SK-N-MC (cell line): ENCODE measurements around the gene ACSL6.
A peak's percentile ranks its signal among the peaks of the same experiment; 100 is the strongest.

ENCODE experiments used
- DNase-seq: peaks from one replicate; pipeline ENCODE4 v3.0.0-alpha.2; 2011; ENCODE audit warnings: low read depth, low spot score
- H3K27ac ChIP-seq: fragments of 200-600 bp; sonication (generic); 2 replicates; pipeline ENCODE4 v1.5.1; 2016; ENCODE audit warnings: mixed run types
- H3K36me3 ChIP-seq: fragments of 200-600 bp; sonication (generic); 2 replicates; pipeline ENCODE4 v1.6.1; 2017; ENCODE audit warnings: antibody characterized with exemption, low read length, mixed read lengths; ENCODE audit not compliant: insufficient read depth
- H3K4me3 ChIP-seq: fragments of 200-600 bp; sonication (generic); 2 replicates; pipeline ENCODE4 v1.5.1; 2016
- H3K9ac ChIP-seq: fragments of 200-600 bp; sonication (generic); 2 replicates; pipeline ENCODE4 v1.8.0; 2017; ENCODE audit warnings: mixed run types, mixed read lengths; ENCODE audit not compliant: insufficient read length
- H3K9me3 ChIP-seq: fragments of 200-600 bp; sonication (generic); 2 replicates; pipeline ENCODE4 v1.6.1; 2017; ENCODE audit warnings: low read depth, mild to moderate bottlenecking, antibody characterized with exemption, low read length, moderate library complexity, mixed read lengths
- EZH2 ChIP-seq: fragments of 200-600 bp; sonication (generic); IDR thresholded peaks from one replicate; pipeline ENCODE4 v1.6.1; 2017; ENCODE audit warnings: antibody characterized with exemption
- FOXP2 ChIP-seq: optimal IDR thresholded peaks from 2 replicates; pipeline ENCODE3; 2011; ENCODE audit warnings: mild to moderate bottlenecking, moderate library complexity; ENCODE audit not compliant: insufficient read depth; ENCODE audit errors: extremely low read length, control extremely low read depth
- POLR2AphosphoS5 ChIP-seq: IDR thresholded peaks from 2 replicates; pipeline ENCODE4 v1.6.1; 2012; ENCODE audit warnings: mild to moderate bottlenecking, low read depth, low read length, borderline replicate concordance

Gene ACSL6

DNA sequence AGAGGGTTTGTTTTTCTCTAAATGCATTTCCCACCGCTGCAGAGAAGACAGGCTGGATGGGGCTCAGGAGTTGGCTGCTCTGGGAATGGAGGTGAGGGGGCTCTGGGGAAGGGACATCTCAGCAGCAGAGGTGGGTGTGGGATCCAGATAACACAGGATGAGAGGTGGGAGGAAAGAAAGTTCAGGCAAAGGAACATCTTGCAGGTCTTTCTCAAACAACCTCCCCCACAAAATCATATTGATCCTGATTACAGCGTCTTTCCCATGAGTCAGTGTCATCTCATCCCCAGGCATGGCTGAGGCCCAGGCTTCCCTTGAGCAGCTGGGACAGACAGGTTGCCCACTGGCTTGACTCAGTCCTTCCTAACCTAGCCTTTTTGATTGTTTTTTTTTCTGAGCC, 11.3 kb upstream of the ACSL6 start:
- H3K9me3 ChIP-seq = no peaks in the 10 kb centered on the region
- TF ChIP-seq FOXP2 (no peak), EZH2 (no peak), POLR2AphosphoS5 (no peak)

GRCh38 chr5:132021654-132022053, 10.2 kb upstream of the ACSL6 start:
- TF ChIP-seq FOXP2 (no peak), POLR2AphosphoS5 (no peak), EZH2 (no peak)
- Histone ChIP-seq H3K27ac (no peak overlapping the region), H3K4me3 (no peak overlapping the region), H3K9me3 (no peaks in the 10 kb centered on the region), H3K36me3 (no peaks in the 10 kb centered on the region), H3K9ac (no peak overlapping the region)
- DNase-seq = no peak

More for the DNA sequence above, 11.3 kb upstream of the ACSL6 start:
- Histone ChIP-seq H3K9ac (no peak overlapping the region), H3K36me3 (no peaks in the 10 kb centered on the region), H3K4me3 (no peak overlapping the region), H3K27ac (no peak overlapping the region)
- DNase-seq = no peak

DNA sequence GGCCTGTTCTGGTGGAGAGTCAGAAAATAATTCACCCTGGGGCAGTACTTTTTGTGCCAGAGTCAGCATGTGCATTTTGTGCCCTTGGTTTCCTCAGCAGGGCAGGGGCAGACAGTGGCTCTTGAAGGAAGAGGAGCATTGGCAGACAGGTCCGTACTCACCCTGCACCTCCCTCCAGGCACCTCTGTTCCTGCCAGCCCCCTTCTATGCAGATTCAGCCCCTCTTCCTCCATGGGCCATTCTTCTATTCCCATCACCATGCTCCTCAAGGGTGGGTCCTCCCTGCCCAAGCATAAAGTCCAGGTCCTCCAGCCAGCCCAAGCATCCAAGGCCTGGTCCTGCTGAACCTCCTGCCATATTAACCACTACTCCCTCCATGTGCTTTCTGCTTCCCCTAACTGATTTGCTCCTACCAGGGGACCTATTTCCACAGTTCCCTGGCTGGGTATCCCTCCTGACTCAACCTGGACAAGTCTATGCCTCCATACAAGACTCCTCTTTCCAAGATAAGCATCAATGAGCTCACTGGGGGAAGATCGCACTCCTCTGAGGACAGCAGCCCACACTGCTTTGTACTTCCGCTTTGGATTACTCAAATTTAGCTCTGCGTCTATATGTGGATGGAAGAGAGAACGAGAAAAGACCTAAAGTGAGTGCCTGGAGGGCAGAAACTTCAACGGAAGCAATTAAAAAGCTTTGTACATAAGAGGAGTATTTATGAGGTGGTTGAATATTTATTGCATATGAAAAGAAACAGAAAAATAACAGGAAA, 9.3 kb upstream of the ACSL6 start:
- Histone ChIP-seq H3K36me3 (no peaks in the 10 kb centered on the region), H3K9me3 (no peaks in the 10 kb centered on the region), H3K4me3 (no peak overlapping the region), H3K27ac (no peak overlapping the region), H3K9ac (no peak overlapping the region)
- peak; percentile 93 for DNase-seq
- TF ChIP-seq EZH2 = no peak
- TF ChIP-seq POLR2AphosphoS5 = peak; percentile 58; the same call in 1 of the 2 replicates

- Histone ChIP-seq H3K36me3 (no peaks in the 10 kb centered on the region), H3K9me3 (no peaks in the 10 kb centered on the region), H3K27ac (no peak overlapping the region), H3K9ac (no peak overlapping the region), H3K4me3 (no peak overlapping the region)
- TF ChIP-seq POLR2AphosphoS5 (no peak), EZH2 (no peak), FOXP2 (no peak)
- DNase-seq = no peak
Measured at GRCh38 chr5:132019857-132020555, 8.5 kb upstream of the ACSL6 start.

GRCh38 chr5:132019337-132019736, 7.9 kb upstream of the ACSL6 start:
- DNase-seq = no peak
- TF ChIP-seq EZH2 = no peak
- TF ChIP-seq POLR2AphosphoS5 = no peak
- TF ChIP-seq FOXP2 = no peak
- no peak overlapping the region for H3K4me3 ChIP-seq
- no peaks in the 10 kb centered on the region for H3K9me3 ChIP-seq
- H3K36me3 ChIP-seq = no peaks in the 10 kb centered on the region
- no peak overlapping the region for H3K9ac ChIP-seq
- H3K27ac ChIP-seq = no peak overlapping the region

DNA sequence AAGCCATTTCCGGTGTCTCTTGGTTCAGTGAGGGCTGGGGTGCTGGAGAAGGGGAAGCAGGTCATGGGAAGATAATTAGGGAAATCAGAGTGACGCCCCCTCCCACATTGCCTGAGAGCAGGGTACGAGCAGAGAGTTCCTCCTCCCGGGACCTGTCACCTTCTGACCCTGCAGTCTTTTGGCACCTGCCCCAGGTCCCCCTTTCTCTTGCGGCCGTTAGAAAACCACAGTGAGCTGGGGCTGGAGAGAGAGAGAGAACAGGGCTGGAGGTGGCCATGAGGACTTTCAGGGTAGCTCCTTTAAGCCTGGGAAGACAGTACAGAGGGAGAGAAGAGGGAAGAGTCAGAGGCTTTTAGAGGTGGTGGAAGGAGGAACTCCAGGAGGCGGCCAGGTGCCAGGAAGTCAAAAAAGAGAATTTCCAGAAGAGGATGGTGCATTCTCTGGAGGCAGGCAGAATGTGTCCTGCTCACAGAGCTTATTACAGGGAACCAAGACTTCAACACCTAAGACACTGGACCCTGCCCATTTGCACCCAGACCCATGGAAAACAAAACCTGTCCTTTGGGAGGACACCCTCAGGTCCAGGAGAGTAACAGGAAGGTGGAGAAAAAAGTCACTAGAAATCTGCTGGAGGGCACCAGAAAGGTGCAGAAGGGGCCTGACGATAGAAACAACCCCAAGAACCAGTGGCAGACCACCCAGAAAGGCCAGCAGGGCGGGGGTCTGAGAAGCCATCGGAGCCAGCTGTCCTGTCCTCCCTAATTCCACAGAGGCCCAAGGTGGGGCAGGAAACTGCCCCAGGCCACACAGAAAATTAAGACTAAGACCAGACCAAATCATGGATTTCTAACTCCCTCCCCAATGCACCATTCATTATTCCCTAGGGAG, 6.5 kb upstream of the ACSL6 start:
- H3K27ac ChIP-seq = no peak overlapping the region
- no peak for TF ChIP-seq POLR2AphosphoS5
- TF ChIP-seq FOXP2 = no peak
- H3K9ac ChIP-seq = no peak overlapping the region
- no peak overlapping the region for H3K4me3 ChIP-seq
- no peaks in the 10 kb centered on the region for H3K9me3 ChIP-seq
- H3K36me3 ChIP-seq = no peaks in the 10 kb centered on the region
- no peak for DNase-seq

- Histone ChIP-seq H3K9ac (no peak overlapping the region), H3K4me3 (no peak overlapping the region), H3K27ac (no peak overlapping the region), H3K9me3 (no peaks in the 10 kb centered on the region), H3K36me3 (no peaks in the 10 kb centered on the region)
- TF ChIP-seq EZH2 (no peak), FOXP2 (no peak), POLR2AphosphoS5 (no peak)
- DNase-seq = peak; percentile 32
Measured at GRCh38 chr5:132017316-132017715, 5.9 kb upstream of the ACSL6 start.

DNA sequence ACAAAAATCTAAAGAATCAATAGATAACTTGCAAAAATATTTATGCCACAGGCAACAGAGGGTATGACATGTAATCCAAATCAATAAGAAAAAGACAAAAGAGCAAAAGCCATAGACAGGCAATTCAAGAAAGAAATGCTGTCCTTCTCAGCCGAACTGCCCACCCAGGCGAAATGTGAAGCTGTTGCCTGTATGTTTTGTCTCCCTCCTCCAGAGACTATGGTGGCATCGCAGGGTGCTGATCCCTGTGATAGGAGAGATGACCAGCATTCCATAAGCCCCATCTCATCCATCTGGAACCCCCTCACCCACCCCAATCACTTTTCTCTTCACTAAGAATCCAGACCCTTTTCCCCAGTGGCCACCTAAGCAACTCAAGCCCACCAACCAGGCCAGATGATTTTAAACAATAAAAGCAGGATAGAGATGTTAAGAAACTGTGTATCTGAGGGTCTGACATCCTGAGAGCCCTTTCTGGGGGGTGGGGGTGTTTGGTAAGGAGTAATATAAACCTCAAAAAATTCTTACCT, 5.3 kb upstream of the ACSL6 start:
- Histone ChIP-seq H3K9ac (no peak overlapping the region), H3K27ac (no peak overlapping the region), H3K9me3 (no peaks in the 10 kb centered on the region), H3K36me3 (no peaks in the 10 kb centered on the region), H3K4me3 (no peak overlapping the region)
- DNase-seq = no peak
- TF ChIP-seq POLR2AphosphoS5 (no peak), EZH2 (no peak), FOXP2 (no peak)
